ENCODE measurements around the gene RAB35.
A peak's percentile ranks its signal among the peaks of the same experiment; 100 is the strongest.

The RAB35 gene

DNA sequence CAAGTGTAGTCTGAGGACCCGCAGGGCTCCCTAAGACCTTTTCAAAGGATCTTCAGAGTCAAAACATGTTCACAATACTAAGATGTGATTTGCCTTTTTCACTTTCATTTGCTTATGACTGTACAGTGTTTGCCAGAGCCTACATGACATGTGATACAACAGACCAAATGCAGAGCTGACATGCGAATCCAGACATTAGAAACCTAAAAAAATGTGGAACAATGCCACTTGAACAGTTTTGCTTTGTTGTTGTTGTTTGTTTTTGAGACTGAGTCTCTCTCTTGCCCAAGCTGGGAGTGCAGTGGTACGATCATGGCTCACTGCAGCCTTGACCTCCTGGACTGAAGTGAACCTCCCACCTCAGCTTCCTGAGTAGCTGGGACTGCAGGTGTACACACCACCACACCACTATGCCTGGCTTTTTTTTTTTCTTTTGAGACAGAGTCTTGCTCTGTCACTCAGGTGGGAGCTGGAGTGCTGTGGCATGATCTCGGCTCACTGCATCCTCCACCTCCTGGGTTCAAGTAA is 5.3 kb upstream of the RAB35 start:
- TF ChIP-seq, protein P1, sequence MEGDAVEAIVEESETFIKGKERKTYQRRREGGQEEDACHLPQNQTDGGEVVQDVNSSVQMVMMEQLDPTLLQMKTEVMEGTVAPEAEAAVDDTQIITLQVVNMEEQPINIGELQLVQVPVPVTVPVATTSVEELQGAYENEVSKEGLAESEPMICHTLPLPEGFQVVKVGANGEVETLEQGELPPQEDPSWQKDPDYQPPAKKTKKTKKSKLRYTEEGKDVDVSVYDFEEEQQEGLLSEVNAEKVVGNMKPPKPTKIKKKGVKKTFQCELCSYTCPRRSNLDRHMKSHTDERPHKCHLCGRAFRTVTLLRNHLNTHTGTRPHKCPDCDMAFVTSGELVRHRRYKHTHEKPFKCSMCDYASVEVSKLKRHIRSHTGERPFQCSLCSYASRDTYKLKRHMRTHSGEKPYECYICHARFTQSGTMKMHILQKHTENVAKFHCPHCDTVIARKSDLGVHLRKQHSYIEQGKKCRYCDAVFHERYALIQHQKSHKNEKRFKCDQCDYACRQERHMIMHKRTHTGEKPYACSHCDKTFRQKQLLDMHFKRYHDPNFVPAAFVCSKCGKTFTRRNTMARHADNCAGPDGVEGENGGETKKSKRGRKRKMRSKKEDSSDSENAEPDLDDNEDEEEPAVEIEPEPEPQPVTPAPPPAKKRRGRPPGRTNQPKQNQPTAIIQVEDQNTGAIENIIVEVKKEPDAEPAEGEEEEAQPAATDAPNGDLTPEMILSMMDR (conservative IDR thresholded peaks at IDR 0.05), result no peak
- H3K27ac ChIP-seq, result no peak overlapping the region

DNA sequence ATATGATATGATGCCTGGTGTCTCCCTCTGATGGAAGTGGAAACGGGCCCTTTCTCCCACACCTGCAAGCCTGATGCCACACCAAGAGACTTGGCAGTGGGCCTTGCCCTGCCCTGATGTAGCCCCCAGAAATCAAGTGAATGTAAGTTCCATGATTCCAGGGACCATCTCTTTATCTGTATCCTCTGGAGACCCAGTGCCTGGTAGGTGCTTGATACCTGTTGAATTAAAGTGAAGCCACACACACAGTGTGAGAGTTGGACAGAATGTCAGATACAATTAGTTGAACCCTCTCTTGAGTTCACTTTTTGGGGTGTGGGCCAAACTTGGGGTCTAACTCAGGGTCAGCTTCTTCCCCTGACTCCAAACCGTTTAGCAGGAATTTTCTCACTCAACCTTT is 4.8 kb upstream of the RAB35 start:
- TF ChIP-seq, protein P1 (conservative IDR thresholded peaks at IDR 0.05), result no peak
- H3K27ac ChIP-seq, result no peak overlapping the region

DNA sequence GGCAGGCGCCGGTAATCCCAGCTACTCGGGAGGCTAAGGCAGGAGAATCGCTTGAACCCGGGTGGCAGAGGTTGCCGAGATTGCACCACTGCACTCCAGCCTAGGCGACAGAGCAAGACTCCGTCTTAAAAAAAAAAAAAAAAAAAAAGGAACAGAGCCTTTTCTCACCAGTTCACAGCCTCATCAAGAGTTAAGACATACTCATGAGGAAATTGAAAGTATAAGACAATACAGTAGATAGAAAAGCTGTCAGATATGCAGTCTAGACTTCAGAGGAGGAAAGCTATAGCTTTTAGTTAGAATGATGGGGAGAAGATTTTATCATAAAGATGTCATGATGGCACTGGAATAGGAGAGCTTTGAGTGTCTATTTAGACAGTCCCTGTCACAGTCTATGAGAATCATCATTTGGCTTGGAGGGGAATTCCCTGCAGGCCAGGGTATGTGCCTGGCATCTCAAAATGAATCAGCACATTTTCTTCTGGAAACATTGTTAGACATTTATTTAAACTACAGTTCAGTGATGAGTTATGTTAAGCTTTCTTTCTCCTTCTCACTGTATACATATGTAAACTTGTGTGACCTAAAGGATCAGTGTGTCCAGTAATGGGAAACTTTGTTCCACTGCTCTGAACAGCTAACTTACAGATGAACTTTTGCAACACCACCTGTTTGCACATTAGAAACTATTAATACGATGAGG is 2.9 kb upstream of the RAB35 start:
- H3K27ac ChIP-seq, result peak overlapping the region; percentile 95
- TF ChIP-seq, protein P1 (conservative IDR thresholded peaks at IDR 0.05), result no peak

DNA sequence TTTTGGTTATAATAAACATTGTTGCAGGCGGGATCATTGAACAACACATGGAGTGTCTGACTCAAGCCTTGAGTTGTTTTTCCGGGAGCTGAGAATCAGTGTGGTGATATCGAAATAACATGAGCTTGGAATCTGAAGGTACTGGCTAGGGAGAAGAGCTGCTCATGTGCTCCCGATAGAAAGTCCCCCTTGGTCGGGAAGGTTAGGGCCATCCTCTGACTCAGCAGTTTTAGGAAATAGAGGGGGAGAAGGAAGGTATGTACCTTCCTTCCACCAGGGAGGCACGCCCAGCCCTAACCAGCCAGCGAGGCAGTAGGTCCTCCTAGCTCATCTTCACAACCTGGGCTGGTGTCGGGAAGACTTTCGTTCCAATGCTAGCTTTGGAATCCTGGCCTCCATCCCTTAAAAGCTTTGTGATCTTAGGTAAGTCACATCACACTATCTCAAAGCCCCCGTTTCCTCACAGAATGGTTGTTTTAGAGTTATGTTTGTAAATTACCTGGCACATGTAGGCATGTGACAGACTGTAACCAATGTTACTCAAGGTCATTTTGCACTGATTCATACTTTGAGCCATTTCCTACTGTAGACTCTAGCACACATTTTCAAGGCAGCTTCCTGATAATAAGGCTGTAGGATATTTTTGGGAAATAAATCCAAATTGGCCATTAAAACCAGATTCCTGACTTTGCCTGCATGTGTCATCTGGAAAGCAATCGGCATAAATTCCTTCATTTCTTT is 1.9 kb upstream of the RAB35 start:
- TF ChIP-seq, protein P1 (conservative IDR thresholded peaks at IDR 0.05), result no peak
- peak overlapping the region; percentile 95 for H3K27ac ChIP-seq

DNA sequence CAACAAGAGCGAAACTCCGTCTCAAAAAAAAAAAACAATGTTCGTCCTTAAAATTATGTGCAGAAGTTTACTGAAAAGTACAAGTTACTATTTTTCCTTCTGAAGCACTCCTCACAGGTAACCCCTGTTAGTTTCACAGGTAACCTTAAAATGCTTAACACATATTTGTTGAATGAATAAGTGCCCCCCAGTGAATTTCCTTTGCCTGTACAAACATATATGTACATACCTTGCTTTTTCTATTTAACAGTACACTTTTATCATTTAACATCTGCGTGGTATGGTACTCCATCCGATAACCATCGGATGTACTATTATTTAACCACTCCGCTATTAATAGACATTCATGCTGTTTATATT is 1.4 kb upstream of the RAB35 start:
- TF ChIP-seq, protein P1 (conservative IDR thresholded peaks at IDR 0.05), result no peak
- H3K27ac ChIP-seq, result peak overlapping the region; percentile 95

DNA sequence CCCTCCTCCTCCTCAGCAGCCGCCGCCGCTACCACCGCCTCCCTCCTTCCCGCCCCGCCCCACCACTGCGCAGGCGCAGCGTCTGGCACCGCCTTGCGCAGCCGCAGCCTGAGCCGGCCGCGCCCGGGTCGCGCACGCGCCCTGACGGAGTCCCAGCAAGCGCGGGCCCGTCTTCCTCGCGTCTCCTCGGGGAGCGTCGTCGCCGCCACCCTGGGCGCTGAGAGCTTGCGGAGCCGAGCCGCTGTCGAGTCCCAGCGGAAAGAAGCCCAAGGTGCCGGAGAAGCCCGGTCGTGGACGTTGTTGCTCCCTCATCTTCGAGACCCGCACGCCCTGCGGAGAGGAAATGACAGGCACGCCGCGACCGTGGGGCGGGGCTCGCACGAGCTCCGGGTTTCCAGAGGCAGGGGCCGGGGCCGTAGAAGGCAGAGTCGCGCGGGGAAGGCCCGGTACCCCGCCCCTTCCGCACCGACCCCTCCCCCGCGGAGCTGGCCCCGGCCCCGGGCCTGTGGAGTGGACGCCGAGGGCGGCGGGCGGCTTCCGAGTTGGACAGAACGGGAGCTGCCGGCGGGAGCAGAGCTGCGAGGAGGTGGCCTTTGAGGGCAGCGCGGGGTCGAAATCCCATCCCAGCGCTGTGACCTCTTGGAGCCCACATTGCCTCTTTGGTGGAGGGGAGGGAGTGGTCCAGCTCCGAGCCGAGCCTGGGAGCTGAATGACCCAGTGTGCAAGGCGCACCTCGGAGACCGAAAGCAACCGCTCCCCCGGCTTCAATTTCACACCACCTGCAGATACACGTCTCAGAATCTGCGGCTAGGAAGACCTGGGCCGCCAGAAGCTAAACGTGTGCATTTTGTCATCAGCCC is 469 bp upstream of the RAB35 start:
- peak overlapping the region; percentile 95 for H3K27ac ChIP-seq
- TF ChIP-seq, protein P1 (conservative IDR thresholded peaks at IDR 0.05), result no peak
